Activated T-helper 1 cell treated with anti-CD3 and anti-CD28 coated beads, Interleukin-12 subunit alpha, Interleukin-12 subunit beta, Interleukin-2, Interleukin-4 antibody, amounts not matched to agents 30 ng/mL and 10 ng/mL and 1 ng/mL, durations not matched to agents 14 hours and 24 hours and 36 hours (primary cell): Measurements from ENCODE around the gene GRB10. TPM values are rescaled to one million over a fixed set of nuclear protein-coding genes. Genes with fewer than 3 reads are reported as not detected.
A peak's percentile ranks its signal among the peaks of the same experiment; 100 is the strongest.

Source experiments
- DNase-seq: peaks from one replicate; pipeline ENCODE4 v3.0.0; 2021; ENCODE audit warnings: low spot score
- H3K27ac Mint-ChIP-seq: one replicate; pipeline ENCODE4 v1.8.0; 2021; ENCODE audit warnings: mild to moderate bottlenecking, mixed read lengths
- H3K27me3 Mint-ChIP-seq: one replicate; pipeline ENCODE4 v1.8.0; 2022; ENCODE audit warnings: mild to moderate bottlenecking, moderate library complexity, mixed read lengths; ENCODE audit not compliant: insufficient read depth
- H3K36me3 Mint-ChIP-seq: one replicate; pipeline ENCODE4 v1.8.0; 2021; ENCODE audit warnings: low read depth, mixed read lengths
- H3K4me1 Mint-ChIP-seq: one replicate; pipeline ENCODE4 v1.8.0; 2021; ENCODE audit warnings: low read depth, mixed read lengths
- H3K4me3 Mint-ChIP-seq: one replicate; pipeline ENCODE4 v1.8.0; 2021; ENCODE audit warnings: mild to moderate bottlenecking, moderate library complexity, mixed read lengths
- H3K9me3 Mint-ChIP-seq: one replicate; pipeline ENCODE4 v1.8.0; 2021; ENCODE audit warnings: mixed read lengths
- intact Hi-C: fragments of 100-400 bp; cut with micrococcal nuclease; formaldehyde crosslinking; loops from one replicate; pipeline ENCODE4 v1.15.1; 2024
- total RNA-seq: library from RNA; stranded (reverse); gene quantifications from 2 replicates; pipeline ENCODE4 v1.2.3, GENCODE V29; 2022

Gene GRB10
- total RNA-seq, 1 donor from 2014 or later, result 2.8 TPM

- no peak for DNase-seq
- Mint-ChIP-seq H3K4me3 (no peak overlapping the region), H3K36me3 (no peaks in the 10 kb centered on the region), H3K4me1 (no peaks in the 10 kb centered on the region), H3K27ac (no peak overlapping the region), H3K9me3 (no peaks in the 10 kb centered on the region), H3K27me3 (peaks cover 3% of the 10 kb centered on the region)
- intact Hi-C loops, result no loop called here
These were observed 142.4 kb downstream of the GRB10 start for GRCh38 chr7:50640256-50640655.

- Mint-ChIP-seq H3K27ac (no peak overlapping the region), H3K27me3 (peaks cover 14% of the 10 kb centered on the region), H3K9me3 (no peaks in the 10 kb centered on the region), H3K36me3 (no peaks in the 10 kb centered on the region), H3K4me1 (peaks cover 3% of the 10 kb centered on the region), H3K4me3 (no peak overlapping the region)
- DNase-seq, result no peak
- intact Hi-C loops, result no loop called here
These were observed 144.7 kb downstream of the GRB10 start for GRCh38 chr7:50637725-50638643.

- H3K27me3 Mint-ChIP-seq, result peaks cover 15% of the 10 kb centered on the region
- no peaks in the 10 kb centered on the region for H3K36me3 Mint-ChIP-seq
- intact Hi-C loops, result loop anchor here (5.0 kb wide), 2 partner anchors 37 to 43 kb away; no protein-coding TSS in a partner anchor
- DNase-seq, result no peak
- H3K4me1 Mint-ChIP-seq, result peaks cover 4% of the 10 kb centered on the region
- no peak overlapping the region for H3K4me3 Mint-ChIP-seq
- H3K9me3 Mint-ChIP-seq, result no peaks in the 10 kb centered on the region
- H3K27ac Mint-ChIP-seq, result no peak overlapping the region
These were observed 148.3 kb downstream of the GRB10 start for GRCh38 chr7:50634378-50634777.

- Mint-ChIP-seq H3K9me3 (no peaks in the 10 kb centered on the region), H3K27ac (no peak overlapping the region), H3K4me3 (no peak overlapping the region), H3K36me3 (no peaks in the 10 kb centered on the region), H3K27me3 (peaks cover 17% of the 10 kb centered on the region), H3K4me1 (peaks cover 4% of the 10 kb centered on the region)
- intact Hi-C loops, result loop anchor here (1.0 to 5.0 kb wide), 7 partner anchors 17 to 541 kb away; no protein-coding TSS in a partner anchor
- no peak for DNase-seq
These were observed 149.3 kb downstream of the GRB10 start for GRCh38 chr7:50633414-50633710.

- Mint-ChIP-seq H3K27me3 (peaks cover 17% of the 10 kb centered on the region), H3K36me3 (no peaks in the 10 kb centered on the region), H3K4me1 (peaks cover 4% of the 10 kb centered on the region), H3K27ac (no peak overlapping the region), H3K4me3 (no peak overlapping the region), H3K9me3 (no peaks in the 10 kb centered on the region)
- intact Hi-C loops, result loop anchor here (1.0 to 5.0 kb wide), 7 partner anchors 16 to 540 kb away; no protein-coding TSS in a partner anchor
- DNase-seq, result peak; percentile 24
These were observed 149.9 kb downstream of the GRB10 start for GRCh38 chr7:50632561-50633413.

- Mint-ChIP-seq H3K4me3 (no peak overlapping the region), H3K36me3 (no peaks in the 10 kb centered on the region)
- intact Hi-C loops, result loop anchor here (2.0 to 5.0 kb wide), 3 partner anchors 15 to 46 kb away; no protein-coding TSS in a partner anchor
These were observed 151.1 kb downstream of the GRB10 start for GRCh38 chr7:50631639-50632038.

GRCh38 chr7:50631100-50631499 lies 151.6 kb downstream of the GRB10 start:
- Mint-ChIP-seq H3K27me3 (peaks cover 16% of the 10 kb centered on the region), H3K4me1 (peaks cover 4% of the 10 kb centered on the region), H3K36me3 (no peaks in the 10 kb centered on the region), H3K9me3 (no peaks in the 10 kb centered on the region), H3K4me3 (no peak overlapping the region), H3K27ac (no peak overlapping the region)
- intact Hi-C loops, result loop anchor here (5.0 kb wide), 2 partner anchors 34 to 46 kb away; no protein-coding TSS in a partner anchor
- DNase-seq, result no peak

More at GRCh38 chr7:50631639-50632038, 151.1 kb downstream of the GRB10 start:
- Mint-ChIP-seq H3K27ac (no peak overlapping the region), H3K27me3 (peaks cover 16% of the 10 kb centered on the region), H3K9me3 (no peaks in the 10 kb centered on the region), H3K4me1 (peaks cover 4% of the 10 kb centered on the region)
- DNase-seq, result no peak

- peak overlapping the region; percentile 35 for H3K27ac Mint-ChIP-seq
These were observed 153.3 kb downstream of the GRB10 start for GRCh38 chr7:50629238-50629901.

GRCh38 chr7:50628434-50629084 lies 154.1 kb downstream of the GRB10 start:
- Mint-ChIP-seq H3K9me3 (no peaks in the 10 kb centered on the region), H3K27me3 (peaks cover 12% of the 10 kb centered on the region)

More at GRCh38 chr7:50629238-50629901, 153.3 kb downstream of the GRB10 start:
- Mint-ChIP-seq H3K36me3 (no peaks in the 10 kb centered on the region), H3K27me3 (peaks cover 15% of the 10 kb centered on the region), H3K4me3 (no peak overlapping the region), H3K4me1 (peaks cover 4% of the 10 kb centered on the region), H3K9me3 (no peaks in the 10 kb centered on the region)
- intact Hi-C loops, result no loop called here
- no peak for DNase-seq

GRCh38 chr7:50627824-50628361 lies 154.8 kb downstream of the GRB10 start:
- DNase-seq, result no peak
- Mint-ChIP-seq H3K36me3 (no peaks in the 10 kb centered on the region), H3K4me1 (peaks cover under 1% of the 10 kb centered on the region), H3K27me3 (peaks cover 9% of the 10 kb centered on the region), H3K4me3 (no peak overlapping the region), H3K9me3 (no peaks in the 10 kb centered on the region), H3K27ac (no peak overlapping the region)
- intact Hi-C loops, result no loop called here

More at GRCh38 chr7:50628434-50629084, 154.1 kb downstream of the GRB10 start:
- intact Hi-C loops, result no loop called here
- no peaks in the 10 kb centered on the region for H3K36me3 Mint-ChIP-seq
- no peak overlapping the region for H3K4me3 Mint-ChIP-seq
- H3K4me1 Mint-ChIP-seq, result peaks cover 4% of the 10 kb centered on the region
- no peak overlapping the region for H3K27ac Mint-ChIP-seq
- DNase-seq, result no peak

- intact Hi-C loops, result no loop called here
- no peak overlapping the region for H3K27ac Mint-ChIP-seq
These were observed 156.4 kb downstream of the GRB10 start for GRCh38 chr7:50626286-50626685.

GRCh38 chr7:50625360-50625759 lies 157.3 kb downstream of the GRB10 start:
- Mint-ChIP-seq H3K27me3 (peaks cover 16% of the 10 kb centered on the region), H3K36me3 (no peaks in the 10 kb centered on the region), H3K9me3 (no peaks in the 10 kb centered on the region), H3K4me1 (no peaks in the 10 kb centered on the region), H3K4me3 (no peak overlapping the region), H3K27ac (no peak overlapping the region)
- no peak for DNase-seq
- intact Hi-C loops, result no loop called here

More at GRCh38 chr7:50626286-50626685, 156.4 kb downstream of the GRB10 start:
- no peak for DNase-seq
- Mint-ChIP-seq H3K27me3 (peaks cover 12% of the 10 kb centered on the region), H3K4me1 (no peaks in the 10 kb centered on the region), H3K9me3 (no peaks in the 10 kb centered on the region), H3K36me3 (no peaks in the 10 kb centered on the region), H3K4me3 (no peak overlapping the region)
